ENCODE results near the gene MGAT5B. TPM values are rescaled to one million over a fixed set of nuclear protein-coding genes. Genes with fewer than 3 reads are reported as not detected.
"Not testable (repeated sequence)": the region's sequence is repeated elsewhere in the genome, so short reads cannot be mapped to it uniquely, and the experiment has no call there.

The MGAT5B gene
- total RNA-seq, 1 donor = 0.36 TPM

DNA sequence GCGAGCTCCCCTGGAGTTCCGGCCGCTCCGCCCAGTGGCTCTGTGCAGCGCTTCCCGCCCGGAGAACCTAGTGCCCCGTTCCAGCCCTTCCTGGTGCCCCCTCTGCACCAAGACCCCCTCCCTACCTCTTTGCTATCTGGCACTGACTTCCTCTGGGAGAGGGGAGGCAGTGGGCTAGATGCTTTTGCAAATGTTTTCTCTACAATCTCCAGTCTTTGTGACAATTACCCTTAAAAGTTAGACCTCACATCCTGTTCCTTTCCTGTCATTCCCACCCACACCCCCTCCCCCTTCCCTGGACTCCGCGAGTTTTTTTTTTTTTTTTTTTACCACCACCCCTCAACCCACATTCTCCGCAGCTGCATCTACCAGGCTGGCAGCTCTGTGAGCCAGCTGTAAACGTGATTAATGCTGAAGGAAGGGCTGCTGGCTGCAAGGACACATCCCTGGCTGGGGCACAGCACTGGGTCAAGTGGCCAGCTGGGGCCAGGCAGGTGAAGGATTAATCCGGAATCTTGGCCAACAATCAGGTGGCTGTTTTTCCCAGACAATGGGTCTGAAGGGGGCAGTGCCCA lies 101.5 kb downstream of the MGAT5B start:
- Histone ChIP-seq H3K27me3 (ENCODE audit: insufficient read depth, low read length) (peaks cover 54% of the 10 kb centered on the region), H3K4me3 (ENCODE audit: insufficient read depth, low read length) (no peak overlapping the region), H3K4me1 (ENCODE audit: insufficient read depth, low read length) (no peaks in the 10 kb centered on the region), H3K79me2 (ENCODE audit: insufficient read depth, low read length) (no peaks in the 10 kb centered on the region), H3K27ac (ENCODE audit: low read depth, low read length) (no peak overlapping the region), H2AFZ (ENCODE audit: low read length) (no peak overlapping the region), H3K4me2 (ENCODE audit: insufficient read depth, low read length) (no peak overlapping the region), H3K9me3 (ENCODE audit: low read depth, low read length) (no peaks in the 10 kb centered on the region), H3K36me3 (ENCODE audit: insufficient read depth, low read length) (no peaks in the 10 kb centered on the region), H4K20me1 (ENCODE audit: insufficient read depth, low read length) (no peaks in the 10 kb centered on the region)
- no peak for DNase-seq (ENCODE audit: insufficient read length, low spot score, missing footprints)
- TF ChIP-seq, protein P1, sequence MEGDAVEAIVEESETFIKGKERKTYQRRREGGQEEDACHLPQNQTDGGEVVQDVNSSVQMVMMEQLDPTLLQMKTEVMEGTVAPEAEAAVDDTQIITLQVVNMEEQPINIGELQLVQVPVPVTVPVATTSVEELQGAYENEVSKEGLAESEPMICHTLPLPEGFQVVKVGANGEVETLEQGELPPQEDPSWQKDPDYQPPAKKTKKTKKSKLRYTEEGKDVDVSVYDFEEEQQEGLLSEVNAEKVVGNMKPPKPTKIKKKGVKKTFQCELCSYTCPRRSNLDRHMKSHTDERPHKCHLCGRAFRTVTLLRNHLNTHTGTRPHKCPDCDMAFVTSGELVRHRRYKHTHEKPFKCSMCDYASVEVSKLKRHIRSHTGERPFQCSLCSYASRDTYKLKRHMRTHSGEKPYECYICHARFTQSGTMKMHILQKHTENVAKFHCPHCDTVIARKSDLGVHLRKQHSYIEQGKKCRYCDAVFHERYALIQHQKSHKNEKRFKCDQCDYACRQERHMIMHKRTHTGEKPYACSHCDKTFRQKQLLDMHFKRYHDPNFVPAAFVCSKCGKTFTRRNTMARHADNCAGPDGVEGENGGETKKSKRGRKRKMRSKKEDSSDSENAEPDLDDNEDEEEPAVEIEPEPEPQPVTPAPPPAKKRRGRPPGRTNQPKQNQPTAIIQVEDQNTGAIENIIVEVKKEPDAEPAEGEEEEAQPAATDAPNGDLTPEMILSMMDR (IDR thresholded peaks at IDR 0.05; ENCODE audit: extremely low read depth, low read depth, low read length) = no peak

DNA sequence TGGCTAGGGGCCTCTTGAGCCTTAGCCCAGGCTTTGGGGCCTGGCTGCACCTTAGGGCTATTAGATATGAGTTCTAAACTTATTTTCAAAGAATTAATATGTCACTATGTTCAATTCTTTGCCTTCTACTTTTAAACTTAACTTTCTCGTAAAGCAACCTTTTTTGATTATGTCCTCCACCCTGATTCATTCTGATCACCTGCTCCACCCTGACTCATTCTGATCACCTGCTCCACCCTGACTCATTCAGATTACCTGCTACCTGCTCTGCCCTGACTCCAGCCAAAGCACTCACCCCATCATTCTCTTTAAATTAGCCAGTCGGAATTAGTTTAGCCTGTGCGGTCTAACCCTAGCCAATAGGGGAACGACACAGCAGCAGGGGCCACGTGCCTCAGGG lies 102.0 kb downstream of the MGAT5B start:
- peaks cover 54% of the 10 kb centered on the region for H3K27me3 ChIP-seq (ENCODE audit: insufficient read depth, low read length)
- H3K4me3 ChIP-seq (ENCODE audit: insufficient read depth, low read length); H3K4me1 ChIP-seq (ENCODE audit: insufficient read depth, low read length); H3K27ac ChIP-seq (ENCODE audit: low read depth, low read length); H3K79me2 ChIP-seq (ENCODE audit: insufficient read depth, low read length); H3K4me2 ChIP-seq (ENCODE audit: insufficient read depth, low read length); H3K36me3 ChIP-seq (ENCODE audit: insufficient read depth, low read length); H3K9me3 ChIP-seq (ENCODE audit: low read depth, low read length); DNase-seq (ENCODE audit: insufficient read length, low spot score, missing footprints); H2AFZ ChIP-seq (ENCODE audit: low read length); H4K20me1 ChIP-seq (ENCODE audit: insufficient read depth, low read length): not testable (repeated sequence)

DNA sequence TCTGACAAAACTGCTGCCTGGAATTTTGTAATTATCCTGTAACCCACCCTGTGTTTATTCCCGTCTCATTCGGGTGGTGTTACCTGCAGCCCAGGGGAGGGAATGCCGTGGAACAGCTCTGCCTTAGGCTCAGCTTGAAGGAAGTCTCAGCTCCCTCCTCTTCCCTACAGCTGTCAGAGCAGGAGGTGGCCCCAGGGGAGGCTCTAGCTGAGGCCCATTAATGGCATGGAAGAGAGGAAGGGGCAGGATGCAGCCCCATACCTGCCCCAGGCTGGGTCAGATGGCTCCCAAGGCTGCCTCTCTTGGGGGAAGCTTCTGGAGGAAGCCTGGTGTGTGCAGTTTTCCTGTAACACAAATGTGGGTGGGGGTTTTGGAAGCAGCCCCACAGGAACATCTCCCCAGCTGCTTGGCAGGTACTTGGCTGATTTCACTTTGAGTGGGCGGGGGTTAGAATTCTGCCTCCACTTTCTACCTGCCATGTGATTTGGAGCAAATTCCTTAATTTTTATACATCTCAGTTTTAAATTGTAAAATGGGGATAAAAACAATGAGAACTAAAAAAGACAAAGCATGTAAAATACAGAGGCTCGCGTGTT lies 103.9 kb downstream of the MGAT5B start:
- TF ChIP-seq, protein P1 (IDR thresholded peaks at IDR 0.05; ENCODE audit: extremely low read depth, low read depth, low read length) = no peak
- Histone ChIP-seq H3K4me2 (ENCODE audit: insufficient read depth, low read length) (no peak overlapping the region), H3K79me2 (ENCODE audit: insufficient read depth, low read length) (no peaks in the 10 kb centered on the region), H4K20me1 (ENCODE audit: insufficient read depth, low read length) (no peaks in the 10 kb centered on the region), H3K9me3 (ENCODE audit: low read depth, low read length) (no peaks in the 10 kb centered on the region), H3K36me3 (ENCODE audit: insufficient read depth, low read length) (no peaks in the 10 kb centered on the region), H3K27ac (ENCODE audit: low read depth, low read length) (no peak overlapping the region), H3K27me3 (ENCODE audit: insufficient read depth, low read length) (peaks cover 42% of the 10 kb centered on the region), H3K4me3 (ENCODE audit: insufficient read depth, low read length) (no peak overlapping the region), H2AFZ (ENCODE audit: low read length) (no peak overlapping the region), H3K4me1 (ENCODE audit: insufficient read depth, low read length) (no peaks in the 10 kb centered on the region)
- DNase-seq (ENCODE audit: insufficient read length, low spot score, missing footprints) = no peak

GRCh38 chr17:76973040-76973439 lies 104.8 kb downstream of the MGAT5B start:
- Histone ChIP-seq H3K4me1 (ENCODE audit: insufficient read depth, low read length) (no peaks in the 10 kb centered on the region), H3K9me3 (ENCODE audit: low read depth, low read length) (no peaks in the 10 kb centered on the region), H3K79me2 (ENCODE audit: insufficient read depth, low read length) (no peaks in the 10 kb centered on the region), H2AFZ (ENCODE audit: low read length) (no peak overlapping the region), H3K4me2 (ENCODE audit: insufficient read depth, low read length) (no peak overlapping the region), H4K20me1 (ENCODE audit: insufficient read depth, low read length) (no peaks in the 10 kb centered on the region), H3K27me3 (ENCODE audit: insufficient read depth, low read length) (peaks cover 33% of the 10 kb centered on the region), H3K4me3 (ENCODE audit: insufficient read depth, low read length) (no peak overlapping the region), H3K27ac (ENCODE audit: low read depth, low read length) (no peak overlapping the region), H3K36me3 (ENCODE audit: insufficient read depth, low read length) (no peaks in the 10 kb centered on the region)
- DNase-seq (ENCODE audit: insufficient read length, low spot score, missing footprints) = no peak
- TF ChIP-seq, protein P1 (IDR thresholded peaks at IDR 0.05; ENCODE audit: extremely low read depth, low read depth, low read length) = no peak

Measured in osteoblast (primary cell).